Activated CD4-positive, alpha-beta T cell treated with anti-CD3 and anti-CD28 coated beads for 48 hours (primary cell): ENCODE results near the gene PRKAG2.
"Not testable (repeated sequence)": the region's sequence is repeated elsewhere in the genome, so short reads cannot be mapped to it uniquely, and the experiment has no call there.

Source experiments
- DNase-seq: peaks from one replicate; pipeline ENCODE4 v3.0.0-alpha.2; 2020

PRKAG2 gene

DNA sequence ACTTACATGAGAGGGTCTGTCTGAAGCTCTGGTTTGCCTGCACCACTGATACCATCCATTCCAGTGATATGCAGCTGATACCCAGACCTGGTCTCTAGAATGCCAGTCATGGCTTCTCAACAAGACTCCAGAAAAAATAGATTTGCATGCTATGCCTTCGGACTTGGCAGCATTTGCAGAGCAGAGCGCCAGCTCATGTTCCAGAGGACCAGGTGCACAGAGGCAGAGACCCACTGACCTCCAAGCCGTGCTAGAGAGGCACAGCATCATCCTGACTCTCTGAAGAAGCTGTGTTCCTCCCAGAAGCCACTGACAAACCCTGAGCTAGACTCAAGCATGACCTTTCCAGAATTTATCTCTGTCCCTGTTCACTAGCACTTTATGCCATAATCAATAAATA lies 6.9 kb upstream of the PRKAG2 start:
- no peak for DNase-seq

DNA sequence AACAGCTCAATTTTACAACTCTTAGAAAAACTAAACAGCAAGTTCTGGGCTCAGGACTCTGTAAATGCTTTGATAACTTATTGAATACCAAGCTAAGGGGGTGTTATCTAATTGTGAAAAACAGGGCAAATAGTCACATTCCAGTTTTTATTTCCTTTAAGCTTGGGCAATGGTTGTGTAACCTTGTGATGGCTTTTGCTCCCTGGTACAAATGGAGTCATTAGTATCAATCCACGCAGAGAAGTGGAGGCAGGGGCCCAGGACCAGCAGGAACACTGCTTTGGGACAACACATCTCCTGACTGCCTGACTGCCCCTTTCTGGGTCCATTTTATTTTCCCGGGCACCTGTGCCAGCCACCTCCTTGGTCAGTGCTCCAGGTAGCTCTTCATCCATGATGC lies 5.8 kb upstream of the PRKAG2 start:
- DNase-seq = no peak

DNA sequence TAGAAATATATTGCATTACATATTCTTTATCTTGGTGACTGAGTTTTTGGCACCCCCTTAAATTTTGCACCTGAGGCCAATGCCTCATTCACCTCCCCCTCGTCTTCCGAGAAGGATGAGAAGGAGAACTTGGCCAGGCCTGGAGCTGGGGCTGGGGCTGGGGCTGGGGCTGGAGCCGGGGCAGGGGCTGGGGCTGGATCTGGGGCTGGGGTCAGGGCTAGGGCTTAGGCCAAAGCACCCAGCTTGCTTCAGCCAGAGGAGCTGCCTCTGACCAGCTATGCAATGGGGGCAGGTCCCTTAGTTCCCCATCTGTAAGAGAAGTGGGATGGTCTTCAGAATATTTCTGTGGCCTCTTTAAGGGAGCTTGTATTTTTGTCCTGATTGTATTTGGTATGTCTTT lies 3.8 kb upstream of the PRKAG2 start:
- no peak for DNase-seq

DNA sequence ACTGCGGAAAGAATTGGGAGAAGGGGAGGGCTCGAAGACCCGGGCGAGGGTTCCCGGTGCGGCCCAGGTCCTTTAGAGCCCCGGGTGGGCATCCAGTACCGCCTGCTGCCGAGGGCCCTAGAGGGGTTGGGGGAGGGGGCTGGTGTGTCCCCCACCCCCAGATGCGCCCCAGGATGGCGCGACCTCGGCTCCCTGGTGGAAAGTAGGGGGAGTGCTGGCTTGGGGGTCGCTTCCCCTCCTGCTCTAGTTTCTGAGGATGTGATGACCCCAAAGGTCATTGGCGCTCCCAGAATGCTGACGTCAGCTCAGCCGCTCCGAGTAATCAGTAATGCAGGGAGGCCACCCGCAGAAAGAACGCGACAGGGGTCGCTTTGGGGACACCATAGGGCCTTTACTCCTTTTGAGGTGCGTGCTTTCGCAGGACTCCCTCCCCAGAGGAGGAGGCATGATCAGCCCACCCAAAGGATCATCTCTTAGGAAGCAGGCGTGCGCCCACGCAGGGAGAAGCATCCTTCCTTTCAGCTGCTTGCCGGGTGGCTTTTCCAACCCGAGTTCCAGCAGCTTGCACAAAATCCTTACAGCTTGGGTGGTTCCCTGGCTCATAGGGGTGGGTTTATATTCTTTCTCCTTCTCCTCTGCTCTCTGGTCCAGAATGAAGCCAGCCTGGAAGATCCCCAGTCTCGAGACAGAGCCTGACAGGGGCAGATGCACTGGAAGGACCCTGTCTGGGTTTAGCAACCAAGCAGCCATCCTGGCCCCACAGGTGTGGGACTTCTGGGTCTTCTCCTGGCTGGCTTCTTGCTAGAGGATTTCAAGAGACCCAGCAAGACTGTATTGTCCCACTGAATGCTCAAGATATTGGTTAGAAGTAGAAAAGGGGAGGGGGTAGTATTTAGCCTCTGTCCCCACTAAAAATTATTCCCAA lies 1.3 kb upstream of the PRKAG2 start:
- no peak for DNase-seq

DNA sequence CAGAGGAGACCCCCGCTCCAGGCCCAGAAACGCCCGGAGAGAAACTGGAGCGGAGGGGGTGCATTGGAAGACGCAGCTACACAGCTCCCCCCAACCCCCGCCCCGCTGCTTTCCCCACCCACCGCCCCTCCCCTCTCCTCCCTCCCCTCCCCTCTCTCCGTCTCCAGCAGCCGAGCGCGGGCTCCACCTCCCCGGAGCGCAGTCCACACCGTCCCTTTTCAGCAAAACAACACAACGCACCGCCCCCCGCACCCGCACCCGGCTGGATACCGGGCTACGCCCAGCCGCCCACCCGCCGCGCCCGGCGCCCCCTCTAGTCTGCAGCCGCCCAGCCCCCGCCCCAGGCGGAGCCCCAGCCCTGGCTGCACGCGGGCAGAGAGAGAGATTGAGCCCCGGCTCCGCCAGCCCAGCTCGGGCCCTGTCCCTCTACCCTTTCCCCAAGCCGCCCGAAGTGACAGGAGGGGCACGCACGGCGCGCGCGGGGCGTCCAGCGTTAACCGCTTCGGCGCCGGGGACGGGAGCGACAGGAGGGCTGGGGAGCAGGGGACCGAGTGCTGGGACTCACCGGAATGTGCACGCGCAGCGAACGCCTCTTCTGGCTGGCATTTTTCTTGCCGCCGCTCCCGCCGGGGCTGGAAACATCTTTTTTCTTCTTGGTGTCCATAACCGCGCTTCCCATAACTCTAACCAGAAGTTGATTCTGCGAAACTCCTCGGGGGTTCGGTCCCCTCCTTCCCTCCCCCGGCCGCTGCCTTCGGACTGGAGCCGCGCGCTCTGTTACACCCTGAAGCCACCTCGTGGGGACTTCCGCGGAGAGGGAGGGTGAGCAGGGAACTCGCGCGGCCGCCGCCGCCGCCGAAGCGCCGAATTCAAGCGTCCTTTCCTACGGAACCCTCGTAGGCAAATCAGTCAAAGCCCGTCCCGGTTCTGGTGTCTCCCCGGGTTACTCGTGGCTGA lies 695 bp downstream of the PRKAG2 start:
- peak; percentile 74 for DNase-seq

DNA sequence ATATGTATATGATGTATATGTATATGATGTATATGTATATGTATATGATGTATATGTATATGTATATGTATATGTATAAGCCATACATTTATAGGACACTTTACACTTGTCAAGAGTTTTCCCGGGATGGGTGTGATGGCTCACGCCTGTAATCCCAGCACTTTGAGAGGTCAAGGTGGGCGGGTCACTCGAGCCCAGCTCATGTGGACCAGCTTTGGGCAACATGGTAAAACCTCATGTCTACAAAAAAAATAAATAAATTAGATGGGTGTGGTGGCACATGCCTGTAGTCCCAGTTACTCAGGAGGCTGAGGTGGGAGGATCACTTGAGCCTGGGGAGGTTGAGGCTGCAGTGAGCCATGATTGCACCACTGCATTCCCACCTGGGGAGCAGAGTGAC lies 2.4 kb downstream of the PRKAG2 start:
- not testable (repeated sequence) for DNase-seq

DNA sequence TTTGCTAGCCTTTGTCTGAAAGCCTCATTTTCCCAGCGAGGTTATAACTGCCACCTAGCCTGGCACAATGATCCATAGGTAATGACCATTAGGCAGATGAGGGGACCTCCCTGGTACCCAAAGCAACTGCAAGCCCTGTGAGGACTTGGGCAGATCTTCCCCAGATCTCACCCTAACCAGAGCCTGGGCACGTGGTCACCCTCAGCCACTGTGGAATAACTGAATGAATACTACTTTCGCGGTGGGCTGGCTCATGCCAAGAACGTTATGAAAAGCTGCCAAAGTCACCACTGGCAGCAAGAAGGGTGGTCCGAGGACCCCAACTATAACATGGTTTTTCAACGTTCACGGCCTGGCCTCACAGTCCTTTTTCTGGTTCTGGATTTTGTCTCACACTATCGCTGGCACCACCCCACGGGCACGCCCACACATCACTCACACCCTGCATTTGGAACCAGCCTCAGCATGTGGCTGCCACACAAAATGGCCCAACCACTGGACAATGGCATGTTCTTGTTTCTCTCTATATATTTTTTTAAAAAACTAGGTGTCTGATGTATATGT lies 3.4 kb downstream of the PRKAG2 start:
- DNase-seq = no peak

DNA sequence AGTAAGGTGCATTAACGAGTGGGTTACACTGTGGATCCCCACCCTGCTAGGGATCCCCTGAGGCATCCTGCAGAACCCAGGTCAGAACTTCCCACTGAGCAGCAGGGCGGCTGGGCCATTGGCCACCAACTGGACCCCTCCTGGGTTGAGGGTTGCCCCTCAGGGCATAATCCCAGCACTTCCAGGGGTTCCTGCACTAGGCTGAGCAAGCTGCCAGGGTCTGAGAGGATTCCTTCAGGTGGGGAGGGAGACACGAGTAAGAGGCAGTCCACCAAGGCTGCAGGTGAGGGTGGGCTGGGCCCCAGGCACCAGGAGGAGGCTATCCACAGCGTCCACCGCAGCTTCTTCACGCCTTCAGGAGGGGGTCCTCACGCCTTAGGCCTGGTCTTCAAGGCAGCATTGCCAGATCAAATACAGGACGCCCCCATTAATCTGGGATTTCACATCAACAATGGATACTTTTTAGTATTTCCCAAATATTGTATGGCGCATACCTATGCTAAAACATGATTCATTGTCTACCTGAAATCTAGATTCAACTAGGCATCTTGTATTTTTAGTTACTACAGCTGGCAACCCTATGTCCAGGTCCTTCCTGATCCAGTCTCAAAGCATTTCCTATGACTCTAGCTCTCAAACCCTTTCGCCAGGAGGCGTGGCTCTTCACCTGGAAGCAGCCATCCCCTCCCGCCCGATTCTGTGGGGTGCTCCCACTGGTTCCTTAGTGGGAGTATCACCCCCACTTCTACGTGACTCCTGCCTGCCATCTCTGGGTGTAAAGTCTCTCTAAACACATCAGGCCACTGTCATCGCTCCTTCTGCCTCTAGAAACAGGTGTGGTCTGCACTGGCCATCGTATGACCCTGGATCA lies 4.1 kb downstream of the PRKAG2 start:
- no peak for DNase-seq

DNA sequence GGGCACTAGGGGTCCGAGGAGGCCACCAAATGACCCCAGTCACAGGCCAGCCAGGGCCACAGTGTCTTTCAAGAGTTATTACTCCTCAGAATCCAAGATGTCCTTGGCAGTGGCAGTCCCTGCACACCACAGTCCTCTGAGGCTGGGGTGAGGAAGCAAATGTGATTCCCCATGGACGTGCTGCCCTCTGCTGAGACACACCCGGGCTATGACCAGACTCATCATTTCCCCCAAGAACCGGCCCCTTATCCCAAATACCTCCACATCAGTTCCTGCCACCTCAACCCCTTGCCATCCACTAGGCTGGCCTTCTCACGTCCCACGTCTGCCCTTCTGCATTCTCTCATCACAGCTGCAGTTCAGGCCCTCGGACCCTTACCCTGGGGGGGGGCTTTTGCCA lies 5.0 kb downstream of the PRKAG2 start:
- DNase-seq = no peak

DNA sequence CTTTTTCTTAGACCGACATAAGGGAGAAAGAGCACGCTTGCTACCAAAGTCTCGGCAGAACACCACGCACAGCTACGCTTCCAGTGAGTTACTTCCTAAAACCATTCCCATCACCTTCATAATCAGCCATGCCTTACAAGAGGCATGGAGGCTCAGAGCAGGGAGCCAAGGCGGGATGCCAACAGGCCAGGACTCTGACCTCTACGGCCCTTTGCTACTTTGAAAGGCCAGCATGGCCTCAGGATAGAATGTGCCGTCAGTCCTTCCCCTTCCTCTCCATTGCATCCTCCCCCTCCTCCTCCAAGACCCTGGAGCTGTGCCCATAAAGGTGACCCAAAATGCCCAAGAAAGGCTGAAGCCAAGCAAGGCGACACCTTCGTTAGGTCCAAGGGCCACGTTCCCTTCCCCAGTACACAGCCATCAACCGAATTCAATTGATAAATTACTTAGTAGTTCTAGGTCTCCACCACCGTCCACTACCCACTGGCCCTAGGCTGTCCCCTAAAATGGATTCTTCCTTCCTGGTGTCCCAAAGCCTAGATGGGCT lies 5.7 kb downstream of the PRKAG2 start:
- DNase-seq = no peak

DNA sequence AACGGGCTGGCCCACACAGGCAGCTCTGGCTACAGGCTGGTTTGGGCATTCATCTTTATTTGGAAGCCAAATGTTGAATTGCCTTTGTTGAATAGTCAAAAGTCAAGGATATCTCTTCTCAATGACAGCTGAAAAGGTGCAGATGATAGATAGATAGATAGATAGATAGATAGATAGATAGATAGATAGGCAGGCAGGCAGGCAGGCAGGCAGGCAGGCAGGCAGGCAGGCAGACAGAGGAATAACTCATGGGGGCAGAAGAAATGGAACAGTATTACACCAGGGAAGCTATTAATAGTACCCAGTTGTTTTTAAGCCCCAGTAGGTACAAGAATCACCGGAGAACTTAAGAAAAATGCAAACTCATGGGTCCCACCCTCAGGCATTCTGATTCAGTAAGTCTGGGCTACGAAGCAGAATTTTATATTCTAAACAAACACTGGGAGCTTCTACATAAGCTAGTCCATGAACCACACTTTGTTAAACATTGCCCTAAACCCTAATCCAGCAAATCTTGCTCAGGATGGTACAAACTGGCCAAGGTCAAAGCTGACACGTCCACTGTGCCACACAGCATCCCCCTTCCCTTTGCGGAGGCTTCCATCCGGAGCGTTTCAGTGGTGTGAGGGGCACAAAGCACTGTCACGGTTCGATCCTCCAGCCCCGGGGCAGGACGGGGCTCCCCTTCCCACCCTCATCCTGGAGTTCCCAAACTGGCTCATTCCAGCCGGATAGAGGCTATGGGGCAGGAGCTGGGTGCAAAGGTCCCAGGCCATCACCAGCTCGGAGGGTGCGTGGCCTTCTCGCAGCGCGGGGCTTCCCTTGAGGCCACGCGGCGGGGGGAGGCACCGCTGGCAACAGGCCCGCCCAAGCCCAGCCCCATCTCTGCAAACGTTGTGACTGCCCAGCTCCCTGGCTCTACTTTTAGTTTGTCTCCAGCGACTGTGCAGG lies 6.7 kb downstream of the PRKAG2 start:
- no peak for DNase-seq

DNA sequence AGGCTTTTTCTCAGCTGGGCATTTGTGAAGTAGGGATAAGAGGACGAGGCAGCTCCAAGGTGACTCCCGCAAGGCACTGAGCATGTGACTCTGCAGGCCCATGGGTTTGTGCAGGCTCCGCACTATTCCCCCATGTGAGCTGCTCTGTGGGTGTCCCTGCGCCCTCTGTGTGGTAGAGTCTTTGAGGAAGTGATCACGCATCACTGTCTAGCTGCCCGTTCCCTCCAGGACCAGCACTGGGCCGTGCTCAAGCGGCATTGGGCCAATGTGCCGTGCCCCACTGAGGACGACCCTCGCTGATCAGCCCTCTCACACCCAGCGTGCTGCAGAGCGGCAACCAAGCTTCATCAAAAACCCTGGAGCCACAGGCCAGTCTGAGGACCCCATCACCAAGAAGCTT lies 7.5 kb downstream of the PRKAG2 start:
- no peak for DNase-seq

DNA sequence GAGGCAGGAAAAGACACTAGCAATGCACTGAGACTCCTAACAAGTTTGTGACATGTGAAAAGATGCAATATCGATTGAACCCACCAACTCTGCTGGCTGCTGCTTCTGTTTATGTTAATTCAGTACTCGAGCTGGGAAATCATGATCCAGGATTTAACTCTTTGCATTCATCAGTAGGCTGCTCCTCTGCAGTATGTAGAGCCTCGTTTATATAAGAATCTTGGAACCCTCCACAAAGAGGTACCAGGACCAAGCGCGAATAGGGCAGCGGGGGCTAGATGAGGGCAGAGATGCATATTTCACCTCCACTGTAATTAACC lies 7.8 kb downstream of the PRKAG2 start:
- no peak for DNase-seq

DNA sequence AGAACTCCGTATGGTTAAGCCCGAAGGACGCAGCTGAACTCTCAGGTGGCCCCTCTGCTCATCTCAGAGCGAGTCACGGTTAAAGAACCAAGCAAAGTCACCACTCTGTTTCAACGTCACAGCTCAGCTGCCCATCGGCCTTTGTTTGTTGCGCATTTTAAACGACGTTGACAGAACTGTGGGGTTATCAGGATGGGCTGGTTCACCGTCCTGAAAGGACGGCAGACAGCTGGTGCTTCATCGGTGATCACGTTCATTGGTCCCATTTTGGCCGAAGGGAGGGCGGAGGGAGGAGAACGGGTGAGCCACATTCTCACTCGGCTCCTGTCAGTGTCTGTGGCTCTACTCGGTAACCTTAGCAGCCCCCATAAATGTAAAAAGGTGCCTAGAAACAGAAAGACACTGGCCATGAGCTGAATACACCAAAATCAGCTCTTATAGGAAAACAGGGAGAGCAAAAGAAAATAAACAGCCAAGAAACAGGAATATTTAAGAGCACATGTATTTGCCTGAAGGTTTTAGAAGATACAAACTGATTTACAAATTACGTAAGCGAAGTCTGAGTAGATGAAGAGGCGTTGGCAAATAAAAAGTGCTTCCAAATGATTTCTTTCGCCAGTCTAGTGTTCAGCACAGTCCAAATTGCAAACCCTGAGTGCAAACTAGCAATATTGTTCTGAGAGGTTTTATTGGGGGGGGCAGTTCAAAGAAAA lies 8.4 kb downstream of the PRKAG2 start:
- DNase-seq = no peak

DNA sequence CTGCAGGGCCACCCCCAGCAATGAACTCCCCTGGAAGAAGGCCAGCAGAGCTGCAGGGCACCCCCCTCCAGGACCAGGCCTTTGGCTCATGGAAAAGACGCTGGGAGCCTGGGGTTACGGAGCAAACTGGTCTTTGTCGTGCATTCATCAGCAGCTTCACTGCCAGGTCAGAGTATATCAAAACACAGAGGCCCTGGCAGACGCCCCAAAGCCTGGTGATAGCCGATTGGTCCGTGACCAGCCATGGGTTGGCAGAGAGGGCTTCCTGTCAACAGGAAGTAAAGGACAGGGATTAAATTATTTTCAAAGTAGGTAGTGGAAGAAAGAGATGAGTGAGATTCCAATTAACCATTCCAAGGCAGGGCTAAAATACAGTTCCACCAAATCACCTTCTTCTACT lies 9.0 kb downstream of the PRKAG2 start:
- DNase-seq = no peak

DNA sequence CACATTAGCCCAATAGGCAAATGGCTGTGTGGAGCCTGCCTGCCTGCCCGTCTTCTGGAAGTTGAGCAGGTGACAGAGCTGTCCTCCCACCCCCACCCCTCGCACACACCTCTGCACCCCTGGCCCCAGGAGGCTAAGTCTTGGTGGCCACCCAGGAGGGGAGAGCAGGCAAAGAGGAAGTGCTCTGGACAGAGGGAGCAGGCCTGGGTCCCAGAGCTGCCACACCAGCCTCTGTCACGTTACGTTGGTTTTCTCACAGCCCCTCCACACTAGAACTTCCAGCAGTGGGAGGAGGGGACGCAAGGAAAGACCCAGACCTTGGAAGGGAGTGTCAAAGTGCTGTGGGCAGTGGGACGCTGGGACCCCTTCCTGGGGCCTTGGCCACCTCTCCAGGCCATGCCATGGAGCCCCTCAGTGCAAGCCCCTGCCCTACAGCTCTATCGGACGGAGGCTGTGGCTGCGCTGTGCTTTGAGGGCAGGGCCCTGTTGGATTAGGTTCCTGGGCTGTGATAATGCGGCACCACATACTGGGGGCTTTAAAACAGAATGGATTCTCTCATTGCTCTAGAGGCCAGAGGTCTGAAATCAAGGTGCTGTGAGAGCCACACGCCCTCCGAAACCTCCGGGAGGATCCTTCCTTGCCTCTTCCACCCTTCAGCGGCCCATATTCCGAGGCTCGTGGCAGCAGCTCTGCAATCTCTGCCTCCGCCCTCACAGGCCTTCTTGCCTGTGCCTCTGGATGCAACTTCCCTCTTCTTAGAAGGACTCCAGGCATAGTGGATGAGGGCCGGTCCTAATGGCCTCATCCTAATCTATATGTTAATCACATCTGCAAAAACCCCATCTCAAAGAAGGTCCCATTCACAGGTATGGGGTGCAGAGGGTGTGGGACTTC lies 9.9 kb downstream of the PRKAG2 start:
- no peak for DNase-seq

DNA sequence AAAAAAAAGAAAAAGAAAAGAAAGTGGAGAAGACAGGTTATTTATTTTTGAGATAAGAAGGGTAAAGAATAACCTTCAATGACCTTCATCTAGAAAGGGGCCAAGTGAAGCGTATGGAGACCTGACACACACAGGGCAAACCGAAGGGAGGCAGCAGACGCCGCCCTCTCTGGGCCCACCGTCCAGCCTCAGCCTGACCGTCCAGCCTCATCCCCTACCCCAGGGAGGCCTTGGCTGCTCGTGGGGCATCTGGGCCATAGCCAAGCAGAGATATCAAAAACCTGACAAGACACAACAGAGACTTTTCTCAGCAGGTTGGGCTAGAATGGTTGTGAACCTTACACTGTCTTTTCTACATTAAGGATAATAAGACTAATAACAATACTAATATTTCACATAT lies 10.9 kb downstream of the PRKAG2 start:
- no peak for DNase-seq

DNA sequence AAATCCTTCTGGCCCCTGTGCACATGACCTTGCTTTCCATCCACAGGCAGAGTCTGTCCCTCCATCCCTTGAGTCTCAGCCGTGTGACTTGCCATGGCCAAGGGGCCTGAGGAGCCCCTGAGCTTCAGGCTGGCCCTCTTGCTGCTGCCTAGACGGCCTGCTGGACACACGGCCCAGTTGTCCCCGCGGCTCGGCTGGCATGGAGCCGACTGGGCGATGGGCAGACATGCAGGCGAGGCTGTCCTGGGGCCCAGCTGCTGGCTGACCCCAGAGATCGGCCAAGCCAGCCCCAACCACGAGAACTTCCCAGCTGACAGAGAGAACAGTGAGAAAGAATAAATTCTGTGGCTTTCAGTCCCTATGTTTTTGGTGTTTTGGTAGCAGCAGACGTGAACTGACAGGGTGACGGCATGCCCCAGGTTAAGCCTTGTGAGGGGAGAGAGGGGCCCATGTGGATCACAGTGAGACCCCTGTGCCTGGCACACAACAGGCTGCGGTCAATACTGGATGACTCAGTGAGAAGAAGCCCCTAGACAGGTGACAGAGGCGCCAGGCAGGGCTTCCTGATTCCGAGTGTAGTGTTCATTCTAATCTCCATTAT lies 11.7 kb downstream of the PRKAG2 start:
- DNase-seq = no peak

DNA sequence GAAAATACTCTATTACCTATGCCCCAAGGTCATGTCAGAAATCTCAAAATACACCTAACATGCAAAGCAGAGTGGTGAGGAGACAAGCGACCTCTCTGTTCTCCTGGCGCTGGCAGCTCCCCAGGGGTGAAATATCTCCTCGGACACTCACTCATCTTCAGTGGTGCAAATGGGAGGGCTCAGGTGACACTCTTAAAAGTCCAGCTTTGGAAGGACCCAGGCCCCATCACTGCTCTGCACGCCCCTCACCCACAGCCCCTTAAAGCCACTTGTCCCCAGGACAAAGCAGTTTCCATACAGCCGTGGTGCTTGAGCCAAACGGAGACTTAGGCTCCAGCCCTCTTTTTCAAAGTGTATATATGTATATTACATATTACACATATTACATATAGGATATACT lies 12.4 kb downstream of the PRKAG2 start:
- DNase-seq = no peak
